Adrenal gland (tissue), 12 donors: ENCODE measurements around the gene SCARF1. TPM values are rescaled to one million over a fixed set of nuclear protein-coding genes. Genes with fewer than 3 reads are reported as not detected.
"Not testable (repeated sequence)": the region's sequence is repeated elsewhere in the genome, so short reads cannot be mapped to it uniquely, and the experiment has no call there.

Experiments
- DNase-seq, 7 donors: peaks; one replicate each; pipeline ENCODE4 v3.0.0-alpha.2; 2019 to 2020
- H3K27ac ChIP-seq, 5 donors: fragments of 200-600 bp; sonication (generic) in 4 of 5; 1 replicate in 3 of 5; 2 replicates in 2 of 5; pipeline versions ENCODE4 v1.5.1 to v1.8.0; 2016 to 2020; ENCODE audit warnings: mild to moderate bottlenecking in 1 of 5
- H3K27me3 ChIP-seq: fragments of 200-600 bp; 2 replicates; pipeline ENCODE4 v1.8.0; 2021
- H3K36me3 ChIP-seq, 2 donors: fragments of 200-600 bp; replicated peaks in 1 of 2; 1 replicate in 1 of 2; 2 replicates in 1 of 2; pipeline versions ENCODE4 v1.5.1 to v1.8.0; 2018 to 2022
- H3K4me1 ChIP-seq, 2 donors: fragments of 200-600 bp; replicated peaks in 1 of 2; 1 replicate in 1 of 2; 2 replicates in 1 of 2; pipeline versions ENCODE4 v1.5.1 to v1.8.0; 2018 to 2021
- H3K4me3 ChIP-seq, 4 donors: fragments of 200-600 bp; sonication (generic) in 3 of 4; one replicate each; pipeline ENCODE4 v1.5.1; 2016 to 2018
- H3K9me3 ChIP-seq, 3 donors: fragments of 200-600 bp; sonication (generic) in 1 of 3; replicated peaks in 1 of 3; 1 replicate in 2 of 3; 2 replicates in 1 of 3; pipeline versions ENCODE4 v1.5.1 to v1.8.0; 2016 to 2021
- CTCF ChIP-seq, 6 experiments: fragments of 450-650 bp in 4 of 6; fragments of 200-600 bp in 2 of 6; sonication (generic) in 1 of 6; IDR thresholded peaks; 1 replicate in 5 of 6; 2 replicates in 1 of 6; pipeline versions ENCODE4 v1.5.1 to v1.8.0; 2016 to 2021; ENCODE audit warnings: antibody characterized with exemption in 6 of 6, mild to moderate bottlenecking in 2 of 6, moderate library complexity in 1 of 6
- POLR2A ChIP-seq, 2 donors: fragments of 450-650 bp; IDR thresholded peaks; one replicate each; pipeline ENCODE4 v1.6.1; 2017; ENCODE audit warnings: antibody characterized with exemption in 2 of 2, mild to moderate bottlenecking in 2 of 2, moderate library complexity in 1 of 2
- WGBS, 4 donors: extraction: QIAGEN DNeasy Blood & Tissue Kit in 2 of 4; methylation state at CpG; one replicate each; pipeline versions ENCODE4 v1.1.5 to v1.1.7; 2013 to 2017; 5-methylcytosine and 5-hydroxymethylcytosine counted together
- intact Hi-C, 2 donors: fragments of 100-400 bp; cut with DNase I; formaldehyde crosslinking; loops; one replicate each; pipeline versions ENCODE4 v1.14.1 to v1.15.0; 2022 to 2023
- polyA plus RNA-seq, 3 donors: library from polyadenylated mRNA; stranded (reverse); fragments of 200-250 nt in 2 of 3; fragments of 350-450 nt in 1 of 3; fragmentation: Illumina TruSeq in 1 of 3; extraction: RNeasy Lipid Tissue Mini Kit (QIAGEN cat#74804) in 1 of 3; gene quantifications; one replicate each; pipeline ENCODE4 v1.2.3, GENCODE V29; 2013 to 2014
- total RNA-seq, 9 donors: library from RNA; depleted of rRNA in 4 of 9; stranded (reverse); fragments of >200 nt in 4 of 9; fragments of 120-200 nt in 1 of 9; fragmentation: NEBNext Ultra II Directional in 1 of 9; extraction: Animal tissue kit (Norgen Biotek cat#: 25700) in 1 of 9; gene quantifications; one replicate each; pipeline versions ENCODE4 v1.1.0 to v1.2.4, GENCODE V29; 2013 to 2023
- donor health status: healthy with polysubstance abuse.
- donor health status: Bipolar disorder and iron deficiency.
- donor health status: DM: yes; HTN: yes; CAD: no.
- donor health status: DM: no; HTN: no; CAD: no.
- donor health status: DM: no; HTN: no; CAD: no.
- donor health status: DM: yes; HTN: yes; CAD: no.

The SCARF1 gene
- total and polyA plus RNA-seq, 12 donors: 0.81 to 24.8 (median 16.0) TPM

GRCh38 chr17:1673041-1673785, 27.7 kb upstream of the SCARF1 start:
- Histone ChIP-seq H3K27ac (peak overlapping the region in 4 of 5 donors; percentile 33 to 92 (median 72)), H3K9me3 (no peaks in the 10 kb centered on the region), H3K4me1 (peaks cover 0 to 20% of the 10 kb centered on the region in 2 donors), H3K4me3 (no peak overlapping the region), H3K36me3 (peaks cover 0 to 94% of the 10 kb centered on the region in 2 donors), H3K27me3 (no peaks in the 10 kb centered on the region)
- 60 to 78% (median 67%) methylated on average over 17 to 26 of the region's 26 CpGs for WGBS, 4 donors
- TF ChIP-seq CTCF (IDR thresholded peaks at IDR 0.05): no peak
- intact Hi-C loops: no loop called here
- peak in 6 of 7 donors; percentile 56 to 94 (median 86) for DNase-seq

- H3K27ac ChIP-seq, H3K27me3 ChIP-seq, H3K4me3 ChIP-seq, intact Hi-C loops, H3K4me1 ChIP-seq, H3K9me3 ChIP-seq, DNase-seq: not testable (repeated sequence)
- peaks cover 0 to 98% of the 10 kb centered on the region in 2 donors for H3K36me3 ChIP-seq
- WGBS, 4 donors: 89 to 91% (median 89%) methylated on average over 4 to 5 of the region's 5 CpGs
Measured at GRCh38 chr17:1663934-1664333, 18.4 kb upstream of the SCARF1 start.

- no peak for DNase-seq
- peaks cover 0 to 100% of the 10 kb centered on the region in 2 donors for H3K36me3 ChIP-seq
- 87 to 93% (median 88%) methylated on average over 11 to 12 of the region's 12 CpGs for WGBS, 4 donors
- H3K9me3 ChIP-seq: no peaks in the 10 kb centered on the region
- no peak overlapping the region for H3K4me3 ChIP-seq
- TF ChIP-seq CTCF (IDR thresholded peaks at IDR 0.05): no peak
- H3K4me1 ChIP-seq: no peaks in the 10 kb centered on the region
- no peaks in the 10 kb centered on the region for H3K27me3 ChIP-seq
- H3K27ac ChIP-seq: peak overlapping the region in 1 of 5 donors; percentile 17
- intact Hi-C loops: no loop called here
Measured at GRCh38 chr17:1661045-1661444, 15.5 kb upstream of the SCARF1 start.

- Histone ChIP-seq H3K9me3 (no peaks in the 10 kb centered on the region), H3K4me3 (no peak overlapping the region), H3K27me3 (no peaks in the 10 kb centered on the region), H3K4me1 (no peaks in the 10 kb centered on the region), H3K27ac (no peak overlapping the region), H3K36me3 (peaks cover 0 to 100% of the 10 kb centered on the region in 2 donors)
- intact Hi-C loops: loop anchor here in 1 of 2 donors (10.0 kb wide), 1 partner anchor 47 kb away; no protein-coding TSS in a partner anchor
- DNase-seq: no peak
- TF ChIP-seq POLR2A (IDR thresholded peaks at IDR 0.05): no peak
- no peak for TF ChIP-seq CTCF (IDR thresholded peaks at IDR 0.05)
- 89 to 92% (median 91%) methylated on average over 9 of the region's 9 CpGs for WGBS, 4 donors
Measured at GRCh38 chr17:1658100-1658499, 12.6 kb upstream of the SCARF1 start.

- Histone ChIP-seq H3K27me3 (no peaks in the 10 kb centered on the region), H3K27ac (peak overlapping the region in 1 of 5 donors; percentile 37), H3K4me3 (no peak overlapping the region), H3K9me3 (no peaks in the 10 kb centered on the region), H3K36me3 (peaks cover 0 to 85% of the 10 kb centered on the region in 2 donors), H3K4me1 (peaks cover 9 to 19% of the 10 kb centered on the region in 2 donors)
- no peak for TF ChIP-seq CTCF (IDR thresholded peaks at IDR 0.05)
- TF ChIP-seq POLR2A (IDR thresholded peaks at IDR 0.05): no peak
- intact Hi-C loops: loop anchor here in 1 of 2 donors (10.0 kb wide), 1 partner anchor 51 kb away; no protein-coding TSS in a partner anchor
- 90 to 93% (median 92%) methylated on average over 12 to 14 of the region's 14 CpGs for WGBS, 4 donors
- no peak for DNase-seq
Measured at GRCh38 chr17:1653735-1654134, 8.2 kb upstream of the SCARF1 start.

- 78 to 87% (median 81%) methylated on average over 7 of the region's 7 CpGs for WGBS, 4 donors
- intact Hi-C loops: loop anchor here in 1 of 2 donors (10.0 kb wide), 1 partner anchor 52 kb away; no protein-coding TSS in a partner anchor
- H3K27ac ChIP-seq: peak overlapping the region in 2 of 5 donors; percentile 15 to 37
Measured at GRCh38 chr17:1652794-1653193, 7.3 kb upstream of the SCARF1 start.

More at GRCh38 chr17:1652794-1653193, 7.3 kb upstream of the SCARF1 start:
- H3K9me3 ChIP-seq, H3K27me3 ChIP-seq, DNase-seq, H3K4me3 ChIP-seq: not testable (repeated sequence)
- Histone ChIP-seq H3K4me1 (peaks cover 18 to 28% of the 10 kb centered on the region in 2 donors), H3K36me3 (peaks cover 0 to 75% of the 10 kb centered on the region in 2 donors)
